GM10847 (cell line): Measurements from ENCODE around the gene CD93.

ENCODE experiments used
- POLR2A ChIP-seq: IDR thresholded peaks from 2 replicates; pipeline ENCODE4 v1.6.1; 2011; ENCODE audit not compliant: insufficient read length; ENCODE audit errors: extremely low read depth

Gene CD93

DNA sequence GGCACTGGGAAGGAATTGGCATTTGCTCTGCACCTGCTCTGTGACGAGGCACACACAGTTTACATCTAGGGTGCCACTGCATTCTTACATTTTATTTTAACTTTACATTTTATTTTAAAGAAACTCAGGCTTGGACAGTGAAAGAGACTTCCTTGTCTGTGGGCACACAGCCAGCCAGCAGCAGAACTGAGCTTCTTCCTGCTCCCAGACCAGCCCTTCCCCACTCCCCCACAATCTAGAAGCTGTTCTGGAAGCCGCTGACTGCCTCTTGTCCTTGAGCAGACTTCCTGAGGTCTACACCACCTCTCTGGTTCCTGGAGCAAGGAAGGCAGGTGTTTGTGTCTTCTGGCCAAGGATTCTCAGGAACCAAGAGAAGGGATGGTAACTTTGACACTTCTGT, 27.9 kb upstream of the CD93 start:
- no peak for TF ChIP-seq POLR2A

DNA sequence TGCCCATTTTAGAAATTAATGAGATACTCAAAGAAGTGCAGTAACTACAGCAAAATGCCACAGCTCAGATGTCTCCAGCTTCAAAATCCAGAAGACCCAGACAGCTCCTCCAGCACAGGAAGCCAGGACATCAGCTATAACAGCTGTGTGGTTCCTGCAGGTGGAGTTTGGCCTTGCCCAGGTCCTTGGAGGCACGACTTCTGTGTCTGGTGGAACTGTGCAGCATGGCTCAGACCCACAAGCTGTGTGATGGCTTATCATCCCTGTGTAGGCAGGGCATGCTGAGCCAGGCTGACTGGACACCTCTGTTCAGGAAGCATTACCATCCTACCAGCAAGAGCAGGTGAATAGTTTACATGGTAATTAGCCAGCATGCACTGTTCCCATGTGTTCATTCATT, 26.5 kb upstream of the CD93 start:
- no peak for TF ChIP-seq POLR2A

DNA sequence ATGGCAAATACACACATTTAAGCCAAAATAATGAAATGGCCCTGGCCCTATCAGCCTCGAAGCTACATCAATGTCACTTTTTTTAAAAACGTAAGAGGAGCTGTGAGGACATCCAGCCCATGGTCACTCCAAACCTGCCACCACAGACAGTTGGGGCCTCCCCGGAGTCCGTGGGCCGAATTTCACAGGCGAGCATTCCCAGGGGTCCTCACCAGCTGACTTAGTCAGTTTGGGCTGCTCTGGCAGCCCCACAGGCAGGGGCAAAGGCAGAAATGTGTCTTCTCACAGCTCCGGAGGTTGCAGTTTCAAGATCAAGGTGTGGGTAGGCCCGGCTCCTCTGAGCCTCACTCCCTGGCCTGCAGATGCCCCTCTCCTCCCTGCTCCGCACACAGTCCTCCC, 25.8 kb upstream of the CD93 start:
- no peak for TF ChIP-seq POLR2A

DNA sequence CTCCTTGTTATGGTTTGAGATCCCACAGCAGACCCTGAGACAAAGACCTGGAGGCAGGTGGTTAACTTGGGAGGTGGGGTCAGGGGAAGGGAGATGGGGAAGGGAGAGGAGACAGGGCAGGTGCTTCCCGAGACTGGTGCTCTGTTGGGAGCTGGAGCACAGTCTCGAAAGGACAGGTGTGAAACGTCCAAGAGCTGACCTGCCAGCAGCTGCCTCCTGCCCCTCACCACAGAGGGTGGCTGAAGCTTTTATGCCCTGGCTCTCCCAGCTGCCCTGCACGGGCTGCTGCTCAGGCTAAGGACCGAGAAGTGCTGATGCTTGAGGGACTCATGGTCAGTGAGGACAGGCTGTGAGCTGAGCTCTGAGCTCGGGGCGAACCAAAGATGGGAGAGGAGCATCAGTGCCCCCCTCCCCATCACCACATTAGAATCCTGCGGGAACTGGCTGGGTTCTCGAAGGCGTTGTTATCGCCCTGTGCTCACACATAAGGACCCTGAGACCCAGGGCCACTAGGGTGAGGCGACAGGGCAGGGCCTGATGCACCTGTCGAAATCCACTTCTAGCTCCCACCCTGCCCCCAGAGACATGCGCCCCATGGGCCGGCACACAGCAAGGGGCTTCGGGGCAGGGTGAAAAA, 25.3 kb upstream of the CD93 start:
- no peak for TF ChIP-seq POLR2A

DNA sequence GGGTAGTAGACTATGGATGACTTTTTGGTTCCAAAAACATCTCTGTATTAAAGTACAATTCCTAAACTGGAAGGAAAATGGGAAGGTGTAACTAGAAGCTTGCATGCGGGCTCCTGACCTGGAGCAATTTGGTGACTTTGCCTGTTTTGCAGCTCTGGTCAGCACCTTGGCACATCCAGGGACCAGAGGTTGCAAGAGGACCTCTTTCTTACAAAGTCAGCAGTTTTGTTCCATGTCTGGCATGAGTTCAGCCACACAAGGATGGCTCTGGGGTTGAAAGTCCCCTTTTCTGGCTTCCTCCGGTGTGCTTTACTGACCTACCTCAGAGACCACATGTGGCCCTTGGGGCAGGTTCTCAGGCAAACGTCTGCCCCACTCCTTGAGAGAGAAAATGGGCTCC, 22.7 kb upstream of the CD93 start:
- TF ChIP-seq POLR2A: no peak

DNA sequence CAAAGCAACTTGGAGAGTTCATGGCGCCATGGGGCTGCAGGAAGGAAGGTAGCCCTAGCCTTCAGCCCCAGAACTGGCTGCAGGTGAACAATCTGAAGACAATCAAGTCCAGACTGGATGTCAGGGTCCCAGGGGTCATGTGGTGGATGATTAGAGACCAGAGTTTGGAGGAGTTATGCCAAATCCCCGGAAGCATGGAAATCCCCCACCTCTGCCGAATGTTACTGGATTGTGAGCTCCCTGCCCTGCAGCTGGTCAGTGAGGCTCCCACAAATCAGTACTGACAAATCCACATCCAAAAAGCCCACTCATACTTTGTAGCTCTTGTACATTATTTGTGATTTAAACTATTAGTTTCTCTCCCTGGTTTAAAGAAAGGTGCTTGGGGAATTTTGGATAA, 21.3 kb upstream of the CD93 start:
- TF ChIP-seq POLR2A: no peak

DNA sequence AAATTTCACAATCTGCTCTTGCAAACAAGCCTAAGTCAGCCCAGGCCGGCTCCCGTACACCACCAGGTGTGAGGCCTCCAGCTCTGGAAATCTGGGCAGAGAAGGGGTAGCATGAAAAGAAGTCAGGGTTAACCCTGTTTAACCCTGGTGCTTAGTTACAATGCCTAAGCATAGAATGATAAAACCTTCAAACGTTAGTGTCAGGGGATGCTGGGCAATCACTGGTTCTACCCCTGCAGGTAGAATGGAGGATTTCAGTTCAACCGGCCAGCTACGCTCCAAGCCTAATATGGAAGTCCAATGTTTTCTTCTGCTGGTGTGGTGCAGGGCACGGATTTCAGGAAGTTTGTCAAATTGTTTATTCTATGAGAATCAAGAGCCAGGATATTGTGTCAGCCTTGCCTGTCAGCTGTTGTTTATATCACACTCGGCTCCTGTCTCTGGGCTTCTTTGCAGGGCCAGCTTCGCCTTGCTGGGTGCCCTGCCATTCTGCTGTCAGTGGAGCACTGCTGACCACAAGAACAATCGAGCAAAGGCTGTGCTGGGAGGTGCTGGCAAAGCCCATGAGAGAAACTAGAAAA, 20.2 kb upstream of the CD93 start:
- no peak for TF ChIP-seq POLR2A

DNA sequence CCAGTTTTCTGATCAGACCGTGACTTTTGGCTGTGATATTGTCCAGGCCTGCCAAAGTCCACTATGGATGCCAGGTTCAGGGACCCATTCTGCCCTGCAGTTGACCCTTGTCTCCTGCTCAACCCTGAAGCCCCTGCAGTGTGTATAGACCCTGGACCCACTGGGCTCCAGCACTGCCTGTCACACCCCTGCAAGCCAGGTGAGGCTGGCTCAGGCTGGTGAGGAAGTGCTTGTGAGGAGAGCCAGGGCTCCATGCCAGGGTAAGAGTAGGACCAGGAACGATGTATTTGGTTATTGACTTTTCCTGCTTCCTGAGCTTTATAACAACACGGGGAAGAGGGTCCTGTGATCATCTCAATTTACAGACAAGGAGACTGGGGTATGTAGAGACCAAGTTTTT, 19.1 kb upstream of the CD93 start:
- no peak for TF ChIP-seq POLR2A

DNA sequence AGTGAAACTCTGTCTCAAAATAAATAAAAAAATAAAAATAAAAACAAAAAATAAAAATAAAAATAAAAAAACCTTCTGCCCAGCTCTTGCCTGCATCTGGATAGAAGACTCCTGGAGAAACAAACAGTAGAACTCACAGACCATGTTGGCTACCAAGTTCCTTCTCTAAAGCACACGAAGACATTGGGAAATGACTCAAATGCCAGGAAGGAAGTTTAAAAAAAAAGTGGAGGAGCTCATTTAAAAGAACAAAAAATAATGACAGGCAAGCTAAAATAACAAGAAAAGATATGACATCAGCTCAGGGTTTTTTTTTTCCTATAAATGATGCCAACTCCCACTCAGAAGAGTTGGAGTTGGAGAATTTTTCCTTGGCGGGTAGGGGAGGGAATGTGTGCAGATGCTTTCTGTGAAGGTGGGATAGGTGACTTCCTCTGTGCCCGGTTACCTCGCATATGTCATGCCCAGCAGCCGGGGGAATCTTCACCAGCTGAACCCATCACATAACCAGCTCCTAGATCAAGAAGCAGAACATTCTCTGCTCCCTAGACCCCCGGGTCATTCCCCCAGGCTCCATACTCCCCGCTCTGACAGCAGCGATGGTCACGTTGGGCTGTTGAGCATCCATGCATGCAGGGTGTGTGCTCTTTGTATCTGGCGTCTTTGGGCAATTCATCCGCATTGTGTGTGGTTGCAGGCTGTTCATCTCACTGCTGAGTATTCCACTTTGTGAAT, 17.3 kb upstream of the CD93 start:
- no peak for TF ChIP-seq POLR2A

DNA sequence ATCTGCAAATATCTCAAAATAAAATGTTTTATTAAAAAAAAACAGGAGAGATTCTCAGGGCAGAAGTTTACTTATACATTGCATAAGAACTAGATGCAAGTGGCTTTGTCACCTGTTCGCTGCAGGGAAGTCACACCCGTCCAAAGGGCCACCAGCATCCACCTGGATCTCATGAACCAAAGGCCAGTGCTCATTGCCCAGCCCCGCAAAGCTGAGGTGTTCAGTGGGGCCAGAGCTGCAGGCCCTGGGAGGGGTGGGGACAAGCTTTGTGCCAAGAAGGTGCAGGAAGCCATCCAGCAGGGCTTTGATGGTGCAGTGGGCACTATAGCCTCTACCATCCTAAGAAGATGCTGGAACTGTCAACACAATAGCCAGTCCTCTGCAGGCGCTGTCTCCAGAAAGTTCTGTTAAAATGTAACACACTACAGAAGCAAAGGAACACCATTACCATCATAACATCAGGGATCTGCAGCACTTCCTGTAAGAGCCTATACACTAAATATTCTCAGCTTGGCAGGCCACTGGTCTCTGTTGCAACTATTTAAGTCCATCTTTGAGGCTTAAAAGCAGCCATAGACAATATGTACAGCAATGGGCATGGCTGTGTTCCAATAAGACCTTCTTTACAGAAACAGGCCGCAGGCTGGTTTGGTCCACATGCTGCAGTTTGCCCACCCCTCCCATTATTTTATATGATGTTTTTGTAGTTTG, 15.7 kb upstream of the CD93 start:
- no peak for TF ChIP-seq POLR2A

DNA sequence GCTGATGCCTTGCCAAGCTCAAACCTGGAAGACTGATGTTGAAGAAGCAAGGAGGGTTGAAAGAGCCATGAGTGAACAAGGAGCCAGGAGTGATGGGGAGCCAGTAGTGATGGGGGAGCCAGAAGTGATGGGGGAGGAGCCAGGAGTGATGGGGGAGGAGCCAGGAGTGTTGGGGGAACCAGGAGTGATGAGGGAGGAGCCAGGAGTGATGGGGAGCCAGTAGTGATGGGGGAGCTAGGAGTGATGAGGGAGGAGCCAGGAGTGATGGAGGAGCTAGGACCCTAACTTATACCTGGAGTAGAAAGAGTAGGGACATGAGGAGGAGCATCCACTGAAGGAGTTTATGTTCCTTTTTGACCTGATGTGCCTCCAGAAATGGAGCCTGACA, 14.6 kb upstream of the CD93 start:
- TF ChIP-seq POLR2A: no peak

DNA sequence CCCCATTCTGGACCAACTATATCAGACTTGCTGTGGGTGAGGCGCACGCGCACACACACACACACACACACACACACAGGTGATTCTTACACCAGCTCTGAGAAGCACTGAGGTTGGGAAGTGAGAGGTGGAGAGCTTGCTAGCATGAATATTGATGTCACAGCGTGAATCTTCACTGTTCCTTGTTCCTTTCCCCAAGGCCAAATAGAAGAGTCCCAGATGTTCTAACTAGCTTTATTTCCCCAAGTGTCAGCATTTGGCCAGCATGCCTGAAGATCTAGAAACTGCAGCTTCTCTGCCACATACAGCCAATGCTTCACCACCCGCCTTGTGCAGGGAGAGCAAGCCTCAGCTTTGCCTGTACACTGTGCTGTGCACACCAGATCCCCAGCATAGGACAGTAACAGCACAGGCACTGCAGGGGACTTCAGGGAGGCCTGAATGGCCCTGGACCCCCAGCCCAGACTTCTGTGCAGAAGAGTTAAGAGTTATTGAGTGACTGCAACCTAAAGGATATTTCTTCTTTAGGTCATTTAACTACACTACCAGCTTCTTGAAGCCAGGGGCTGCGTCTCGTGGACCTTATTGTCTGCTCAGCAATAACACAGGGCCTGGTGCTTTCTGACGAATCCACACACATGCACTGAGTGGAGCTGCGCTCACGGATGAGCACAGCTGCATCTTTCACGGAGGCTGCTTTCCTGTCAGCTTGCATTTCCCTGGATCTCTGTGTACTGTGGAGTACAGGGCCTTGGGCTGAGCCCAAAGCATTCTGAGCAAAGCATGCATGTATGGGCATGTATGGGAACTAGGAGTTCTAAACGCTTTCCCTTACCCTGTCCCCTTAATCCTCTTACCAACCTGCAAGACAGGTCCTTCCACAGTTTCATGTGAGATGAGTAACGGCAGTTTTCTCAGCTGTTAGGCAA, 13.9 kb upstream of the CD93 start:
- TF ChIP-seq POLR2A: no peak

DNA sequence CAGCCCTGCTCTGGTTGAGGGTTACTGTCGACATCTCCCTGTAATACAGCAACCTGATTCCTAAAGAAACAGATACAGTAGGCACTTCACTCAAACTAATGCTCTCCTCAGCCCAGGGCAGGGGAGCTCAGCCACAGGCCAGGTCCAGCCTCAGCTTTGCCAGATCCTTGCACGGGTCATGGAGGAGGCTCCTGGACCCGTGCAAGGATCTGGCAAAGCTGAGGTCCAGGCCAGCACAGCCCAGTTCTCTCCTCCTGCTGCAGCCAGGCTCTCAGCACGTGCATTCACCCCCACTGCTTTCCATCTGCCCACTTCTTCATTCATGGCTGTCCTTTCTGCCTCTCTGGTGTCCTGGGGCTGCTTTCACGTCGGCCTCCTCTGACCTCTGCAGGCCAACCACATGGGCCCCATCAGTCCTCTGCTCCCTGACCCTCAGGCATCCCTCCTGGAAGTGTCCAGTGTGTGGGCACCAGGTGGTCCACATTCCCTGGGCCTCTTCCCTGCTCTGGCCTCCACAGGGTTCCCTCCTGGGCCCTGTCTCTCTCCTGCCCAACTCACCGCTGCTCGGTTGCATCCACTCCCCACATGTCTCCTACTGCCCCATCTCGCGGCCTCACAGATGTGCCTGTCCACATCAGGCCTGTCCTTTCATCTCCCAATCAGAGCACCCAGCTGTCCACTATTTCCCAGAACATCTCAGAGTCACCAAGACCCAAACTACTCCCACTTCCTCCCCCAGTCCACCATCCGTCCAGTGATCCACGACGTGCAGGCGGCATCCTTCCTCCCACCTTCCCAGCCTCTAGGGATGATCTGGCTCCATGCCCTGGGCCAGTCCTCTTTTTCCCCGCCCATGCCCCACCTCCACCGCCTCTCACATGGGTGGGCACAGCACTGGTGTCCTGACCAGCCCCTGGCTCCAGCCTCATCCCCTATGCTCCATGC, 11.8 kb upstream of the CD93 start:
- TF ChIP-seq POLR2A: no peak

DNA sequence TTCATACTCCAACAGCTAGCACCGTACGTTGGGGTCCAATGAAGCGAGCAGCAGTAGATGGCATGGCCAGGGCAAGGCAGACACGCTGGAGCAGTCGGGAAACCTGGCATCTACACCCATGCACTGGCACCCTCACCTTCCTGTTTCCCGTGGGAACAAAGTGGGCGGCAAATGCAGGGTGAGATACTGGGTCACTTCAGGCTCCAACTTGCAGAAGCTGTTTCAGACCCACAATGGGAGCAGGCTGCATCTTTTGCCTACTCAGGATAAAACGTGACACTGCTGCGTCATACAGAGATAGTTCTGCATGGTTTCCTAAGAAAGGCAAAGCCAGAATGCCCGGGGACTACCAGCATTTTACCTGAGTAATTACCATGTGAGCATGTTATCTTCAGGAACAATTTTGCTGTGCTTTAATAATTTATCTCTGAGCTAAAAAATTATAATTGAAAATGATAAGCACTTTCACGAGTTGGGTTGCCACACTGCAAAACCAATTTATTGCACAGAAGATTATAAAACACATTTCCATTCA, 10.9 kb upstream of the CD93 start:
- TF ChIP-seq POLR2A: no peak
